Right lobe of liver (tissue), 4 donors: ENCODE measurements around the gene PCK1.
A peak's percentile ranks its signal among the peaks of the same experiment; 100 is the strongest.

Source experiments
- CTCF ChIP-seq, 4 donors: fragments of 200-600 bp in 3 of 4; fragments of 450-650 bp in 1 of 4; IDR thresholded peaks; one replicate each; pipeline versions ENCODE4 v1.5.1 to v1.8.0; 2016 to 2022; ENCODE audit warnings: antibody characterized with exemption in 4 of 4, mild to moderate bottlenecking in 2 of 4
- POLR2A ChIP-seq: fragments of 450-650 bp; IDR thresholded peaks from one replicate; pipeline ENCODE4 v1.6.1; 2017; ENCODE audit warnings: antibody characterized with exemption, mild to moderate bottlenecking
- donor health status: DM: no; HTN: no; CAD: no.
- donor health status: DM: no; HTN: no; CAD: no.
- donor health status: DM: no; HTN: yes; CAD: no.

GRCh38 chr20:57514273-57514751 lies 46.6 kb upstream of the PCK1 start:
- peak; percentile 76 to 86 (median 79) for TF ChIP-seq CTCF (IDR thresholded peaks at IDR 0.05)
- no peak for TF ChIP-seq POLR2A
